MCF 10A (cell line): Measurements from ENCODE around the gene ENPP7. TPM values are rescaled to one million over a fixed set of nuclear protein-coding genes. Genes with fewer than 3 reads are reported as not detected.

Experiments
- BruUV-seq: library from RNA; stranded (reverse); fragments of 400-500 nt; replicated peaks from 2 replicates; lab custom pipeline; 2021; lab: Mats Ljungman, UMichigan
- CTCF ChIA-PET: fragments of 300-600 bp; sonication (Branson Sonifier 250); formaldehyde crosslinking; extraction: SDS; loops from one replicate; lab custom pipeline; 2021; ENCODE audit warnings: antibody characterized with exemption, inconsistent platforms; lab: Yijun Ruan, JAX
- POLR2A ChIA-PET: fragments of 300-600, 350-650 bp; sonication (Branson Sonifier 250); formaldehyde crosslinking; extraction: SDS; loops from one replicate; lab custom pipeline; 2020; ENCODE audit warnings: antibody characterized with exemption, inconsistent platforms; lab: Yijun Ruan, JAX
- DNase-seq: peaks from one replicate; pipeline ENCODE4 v3.0.0-alpha.2; 2018; ENCODE audit not compliant: unreplicated experiment
- H3K27ac Mint-ChIP-seq: one replicate; pipeline ENCODE4 v1.8.0; 2022; ENCODE audit warnings: mild to moderate bottlenecking, low read depth, mixed read lengths; ENCODE audit not compliant: unreplicated experiment
- H3K27me3 Mint-ChIP-seq: one replicate; pipeline ENCODE4 v1.8.0; 2022; ENCODE audit warnings: mixed read lengths; ENCODE audit not compliant: insufficient read depth, unreplicated experiment
- H3K36me3 Mint-ChIP-seq: one replicate; pipeline ENCODE4 v1.8.0; 2022; ENCODE audit warnings: mild to moderate bottlenecking, moderate library complexity, mixed read lengths; ENCODE audit not compliant: insufficient read depth, unreplicated experiment
- H3K4me1 Mint-ChIP-seq: one replicate; pipeline ENCODE4 v1.8.0; 2022; ENCODE audit warnings: mixed read lengths; ENCODE audit not compliant: insufficient read depth, unreplicated experiment
- H3K4me3 Mint-ChIP-seq: one replicate; pipeline ENCODE4 v1.8.0; 2022; ENCODE audit warnings: mild to moderate bottlenecking, moderate library complexity, mixed read lengths; ENCODE audit not compliant: unreplicated experiment
- H3K9me3 Mint-ChIP-seq: one replicate; pipeline ENCODE4 v1.8.0; 2022; ENCODE audit warnings: mixed read lengths; ENCODE audit not compliant: unreplicated experiment
- intact Hi-C: fragments of 100-400 bp; cut with micrococcal nuclease; formaldehyde crosslinking; loops from 2 replicates; pipeline ENCODE4 v1.14.1; 2022
- total RNA-seq: library from RNA; stranded (reverse); gene quantifications from 2 replicates; pipeline ENCODE4 v1.2.3, GENCODE V29; 2022
- TF ChIP-seq, protein P1 (sequence below): fragments of 200-600 bp; IDR thresholded peaks from one replicate; pipeline ENCODE4 v1.8.0; 2022; ENCODE audit warnings: antibody characterized with exemption, mild to moderate bottlenecking; ENCODE audit not compliant: unreplicated experiment

Gene ENPP7
- total RNA-seq, 1 experiment from 2014 or later = not detected

- ChIA-PET POLR2A (interaction anchor here (0.5 to 1.4 kb wide), 3 partner anchors 53 to 1093 kb away, joined by 3 to 6 read pairs (median 4); partner anchors contain the start of gene CBX8), CTCF (interaction anchor here (0.5 to 1.9 kb wide), 6 partner anchors 13 to 546 kb away, joined by 3 to 8 read pairs (median 3); partner anchors contain the start of gene ENPP7)
- H3K36me3 Mint-ChIP-seq = no peaks in the 10 kb centered on the region
- H3K4me1 Mint-ChIP-seq = peaks cover 10% of the 10 kb centered on the region
- H3K4me3 Mint-ChIP-seq = no peak overlapping the region
- no peaks in the 10 kb centered on the region for H3K9me3 Mint-ChIP-seq
- TF ChIP-seq, protein P1, sequence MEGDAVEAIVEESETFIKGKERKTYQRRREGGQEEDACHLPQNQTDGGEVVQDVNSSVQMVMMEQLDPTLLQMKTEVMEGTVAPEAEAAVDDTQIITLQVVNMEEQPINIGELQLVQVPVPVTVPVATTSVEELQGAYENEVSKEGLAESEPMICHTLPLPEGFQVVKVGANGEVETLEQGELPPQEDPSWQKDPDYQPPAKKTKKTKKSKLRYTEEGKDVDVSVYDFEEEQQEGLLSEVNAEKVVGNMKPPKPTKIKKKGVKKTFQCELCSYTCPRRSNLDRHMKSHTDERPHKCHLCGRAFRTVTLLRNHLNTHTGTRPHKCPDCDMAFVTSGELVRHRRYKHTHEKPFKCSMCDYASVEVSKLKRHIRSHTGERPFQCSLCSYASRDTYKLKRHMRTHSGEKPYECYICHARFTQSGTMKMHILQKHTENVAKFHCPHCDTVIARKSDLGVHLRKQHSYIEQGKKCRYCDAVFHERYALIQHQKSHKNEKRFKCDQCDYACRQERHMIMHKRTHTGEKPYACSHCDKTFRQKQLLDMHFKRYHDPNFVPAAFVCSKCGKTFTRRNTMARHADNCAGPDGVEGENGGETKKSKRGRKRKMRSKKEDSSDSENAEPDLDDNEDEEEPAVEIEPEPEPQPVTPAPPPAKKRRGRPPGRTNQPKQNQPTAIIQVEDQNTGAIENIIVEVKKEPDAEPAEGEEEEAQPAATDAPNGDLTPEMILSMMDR = no peak
- H3K27me3 Mint-ChIP-seq = peaks cover 23% of the 10 kb centered on the region
- no peak overlapping the region for H3K27ac Mint-ChIP-seq
- BruUV-seq = no TSS peak
- DNase-seq = no peak
- intact Hi-C loops = loop anchor here (2.0 to 10.0 kb wide), 2 partner anchors 33 to 91 kb away; partner anchors contain the start of gene CBX4
Observed at GRCh38 chr17:79743614-79744013, 12.9 kb downstream of the ENPP7 start.

DNA sequence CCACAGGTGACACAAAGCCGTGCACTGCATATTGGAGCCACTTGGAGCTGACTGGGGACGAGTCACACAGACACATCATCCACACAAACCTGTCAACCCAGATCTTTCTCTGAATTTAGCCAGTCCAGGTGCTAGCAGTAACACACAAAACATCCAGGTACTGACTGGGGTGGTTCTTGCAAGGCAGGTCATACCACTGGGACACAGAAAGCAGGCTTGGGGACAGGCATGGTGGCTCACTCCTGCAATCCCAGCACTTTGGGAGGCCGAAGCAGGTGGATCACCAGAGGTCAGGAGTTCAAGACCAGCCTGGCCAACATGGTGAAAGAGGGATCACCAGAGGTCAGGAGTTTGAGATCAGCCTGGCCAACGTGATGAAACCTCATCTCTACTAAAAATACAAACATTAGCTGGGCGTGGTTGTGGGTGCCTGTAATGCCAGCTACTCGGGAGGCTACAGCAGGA is 14.9 kb downstream of the ENPP7 start:
- H3K4me3 Mint-ChIP-seq = no peak overlapping the region
- TF ChIP-seq, protein P1 = no peak
- no peaks in the 10 kb centered on the region for H3K4me1 Mint-ChIP-seq
- POLR2A ChIA-PET = interaction anchor here (0.6 to 1.9 kb wide), 3 partner anchors 92 to 248 kb away, joined by 3 to 7 read pairs (median 3); no protein-coding TSS in a partner anchor
- H3K36me3 Mint-ChIP-seq = no peaks in the 10 kb centered on the region
- no peaks in the 10 kb centered on the region for H3K9me3 Mint-ChIP-seq
- DNase-seq = no peak
- peaks cover 3% of the 10 kb centered on the region for H3K27me3 Mint-ChIP-seq
- BruUV-seq = no TSS peak
- intact Hi-C loops = loop anchor here (1.0 to 10.0 kb wide), 4 partner anchors 62 to 246 kb away; partner anchors contain the start of gene CBX4
- CTCF ChIA-PET = interaction anchor here (0.6 to 2.1 kb wide), 14 partner anchors 13 to 1805 kb away, joined by 3 to 12 read pairs (median 4); no protein-coding TSS in a partner anchor
- H3K27ac Mint-ChIP-seq = no peak overlapping the region

- no peaks in the 10 kb centered on the region for H3K27me3 Mint-ChIP-seq
- BruUV-seq = no TSS peak
- no peak for DNase-seq
- no peak overlapping the region for H3K27ac Mint-ChIP-seq
- H3K36me3 Mint-ChIP-seq = no peaks in the 10 kb centered on the region
- POLR2A ChIA-PET = interaction anchor here (0.6 to 1.9 kb wide), 4 partner anchors 57 to 1155 kb away, joined by 3 to 7 read pairs (median 4); no protein-coding TSS in a partner anchor
- no peaks in the 10 kb centered on the region for H3K9me3 Mint-ChIP-seq
- CTCF ChIA-PET = interaction anchor here (0.5 to 2.1 kb wide), 12 partner anchors 14 to 585 kb away, joined by 3 to 8 read pairs (median 3); no protein-coding TSS in a partner anchor
- H3K4me1 Mint-ChIP-seq = no peaks in the 10 kb centered on the region
- no peak overlapping the region for H3K4me3 Mint-ChIP-seq
- intact Hi-C loops = loop anchor here (1.0 to 10.0 kb wide), 4 partner anchors 60 to 244 kb away; partner anchors contain the start of gene CBX4
- TF ChIP-seq, protein P1 = no peak
Observed at GRCh38 chr17:79746889-79747507, 16.3 kb downstream of the ENPP7 start.
